ENCODE data around the gene NOL4L. TPM values are rescaled to one million over a fixed set of nuclear protein-coding genes. Genes with fewer than 3 reads are reported as not detected.

The NOL4L gene
- total RNA-seq, 2 experiments from 2014 or later, result 21.8 to 22.1 TPM

GRCh38 chr20:32539026-32539816 lies 45.9 kb downstream of the NOL4L start:
- Mint-ChIP-seq H3K36me3 (peaks cover 4% of the 10 kb centered on the region), H3K27me3 (no peaks in the 10 kb centered on the region), H3K4me1 (ENCODE audit: low read depth) (peaks cover 76% of the 10 kb centered on the region), H3K27ac (peak overlapping the region; percentile 98), H3K9me3 (no peaks in the 10 kb centered on the region), H3K4me3 (peak overlapping the region; percentile 70)
- DNase-seq, result peak; percentile 62
- POLR2A ChIA-PET, result interaction anchor here (0.6 to 1.9 kb wide), 13 partner anchors 13 to 281 kb away, joined by 3 to 6 read pairs (median 3); partner anchors contain the start of gene ASXL1
- intact Hi-C loops (cut with micrococcal nuclease), result loop anchor here (5.0 to 10.0 kb wide), 2 partner anchors 182 to 206 kb away; partner anchors contain the start of genes ASXL1 and COMMD7
- CTCF ChIA-PET, result interaction anchor here (1.0 to 10.6 kb wide), 10 partner anchors 12 to 335 kb away, joined by 4 to 74 read pairs (median 6); partner anchors contain the start of gene NOL4L

GRCh38 chr20:32538526-32538939 lies 46.6 kb downstream of the NOL4L start:
- CTCF ChIA-PET, result interaction anchor here (1.2 to 10.6 kb wide), 6 partner anchors 11 to 334 kb away, joined by 4 to 74 read pairs (median 11); no protein-coding TSS in a partner anchor
- Mint-ChIP-seq H3K27ac (peak overlapping the region; percentile 98), H3K9me3 (no peaks in the 10 kb centered on the region), H3K27me3 (no peaks in the 10 kb centered on the region), H3K4me1 (ENCODE audit: low read depth) (peaks cover 77% of the 10 kb centered on the region), H3K36me3 (peaks cover 4% of the 10 kb centered on the region), H3K4me3 (peak overlapping the region; percentile 70)
- POLR2A ChIA-PET, result interaction anchor here (0.7 to 1.9 kb wide), 10 partner anchors 12 to 204 kb away, joined by 3 to 6 read pairs (median 3); partner anchors contain the start of gene COMMD7
- DNase-seq, result peak; percentile 57
- intact Hi-C loops (cut with micrococcal nuclease), result loop anchor here (5.0 to 10.0 kb wide), 2 partner anchors 181 to 206 kb away; partner anchors contain the start of genes ASXL1 and COMMD7

GRCh38 chr20:32537657-32538525 lies 47.2 kb downstream of the NOL4L start:
- peak overlapping the region; percentile 98 for H3K27ac Mint-ChIP-seq
- H3K4me3 Mint-ChIP-seq, result peak overlapping the region; percentile 92
- intact Hi-C loops (cut with micrococcal nuclease), result loop anchor here (5.0 to 10.0 kb wide), 2 partner anchors 181 to 207 kb away; partner anchors contain the start of genes ASXL1 and COMMD7
- H3K4me1 Mint-ChIP-seq (ENCODE audit: low read depth), result peaks cover 77% of the 10 kb centered on the region
- DNase-seq, result peak; percentile 40
- no peaks in the 10 kb centered on the region for H3K9me3 Mint-ChIP-seq
- H3K36me3 Mint-ChIP-seq, result peaks cover 4% of the 10 kb centered on the region
- POLR2A ChIA-PET, result interaction anchor here (0.6 to 1.9 kb wide), 8 partner anchors 12 to 205 kb away, joined by 3 to 6 read pairs (median 3); partner anchors contain the start of genes COMMD7 and NOL4L
- no peaks in the 10 kb centered on the region for H3K27me3 Mint-ChIP-seq
- CTCF ChIA-PET, result interaction anchor here (1.4 to 10.6 kb wide), 3 partner anchors 10 to 15 kb away, joined by 4 to 74 read pairs (median 12); no protein-coding TSS in a partner anchor

GRCh38 chr20:32536851-32537656 lies 48.1 kb downstream of the NOL4L start:
- H3K27me3 Mint-ChIP-seq, result no peaks in the 10 kb centered on the region
- H3K9me3 Mint-ChIP-seq, result no peaks in the 10 kb centered on the region
- intact Hi-C loops (cut with micrococcal nuclease), result loop anchor here (1.0 to 10.0 kb wide), 3 partner anchors 48 to 208 kb away; partner anchors contain the start of genes ASXL1, COMMD7 and NOL4L
- DNase-seq, result peak; percentile 74
- peaks cover 76% of the 10 kb centered on the region for H3K4me1 Mint-ChIP-seq (ENCODE audit: low read depth)
- peaks cover 4% of the 10 kb centered on the region for H3K36me3 Mint-ChIP-seq
- H3K4me3 Mint-ChIP-seq, result peak overlapping the region; percentile 92
- POLR2A ChIA-PET, result interaction anchor here (0.6 to 1.5 kb wide), 6 partner anchors 13 to 61 kb away, joined by 3 to 4 read pairs (median 3); partner anchors contain the start of gene NOL4L
- CTCF ChIA-PET, result interaction anchor here (1.4 to 10.6 kb wide), 4 partner anchors 9 to 112 kb away, joined by 3 to 74 read pairs (median 32); no protein-coding TSS in a partner anchor
- peak overlapping the region; percentile 98 for H3K27ac Mint-ChIP-seq

- Mint-ChIP-seq H3K36me3 (peaks cover 4% of the 10 kb centered on the region), H3K27ac (peak overlapping the region; percentile 89), H3K4me3 (peak overlapping the region; percentile 72), H3K9me3 (no peaks in the 10 kb centered on the region), H3K27me3 (no peaks in the 10 kb centered on the region), H3K4me1 (ENCODE audit: low read depth) (peaks cover 74% of the 10 kb centered on the region)
- peak; percentile 84 for DNase-seq
- POLR2A ChIA-PET, result interaction anchor here (0.8 to 1.4 kb wide), 6 partner anchors 12 to 206 kb away, joined by 3 to 4 read pairs (median 4); no protein-coding TSS in a partner anchor
- CTCF ChIA-PET, result interaction anchor here (1.4 to 6.8 kb wide), 3 partner anchors 8 to 113 kb away, joined by 3 to 60 read pairs (median 4); no protein-coding TSS in a partner anchor
- intact Hi-C loops (cut with micrococcal nuclease), result loop anchor here (1.0 to 10.0 kb wide), 3 partner anchors 49 to 209 kb away; partner anchors contain the start of genes ASXL1, COMMD7 and NOL4L
Measured at GRCh38 chr20:32535953-32536823, 48.9 kb downstream of the NOL4L start.

- POLR2A ChIA-PET, result interaction anchor here (0.6 to 1.4 kb wide), 3 partner anchors 12 to 207 kb away, joined by 3 to 4 read pairs (median 4); no protein-coding TSS in a partner anchor
- DNase-seq, result peak; percentile 53
- peak overlapping the region; percentile 72 for H3K4me3 Mint-ChIP-seq
- intact Hi-C loops (cut with micrococcal nuclease), result loop anchor here (5.0 to 10.0 kb wide), 2 partner anchors 178 to 209 kb away; partner anchors contain the start of genes ASXL1 and COMMD7
- H3K27me3 Mint-ChIP-seq, result no peaks in the 10 kb centered on the region
- H3K4me1 Mint-ChIP-seq (ENCODE audit: low read depth), result peaks cover 67% of the 10 kb centered on the region
- peaks cover 4% of the 10 kb centered on the region for H3K36me3 Mint-ChIP-seq
- H3K9me3 Mint-ChIP-seq, result no peaks in the 10 kb centered on the region
- CTCF ChIA-PET, result interaction anchor here (1.5 to 6.8 kb wide), 2 partner anchors 11 to 114 kb away, joined by 3 to 60 read pairs; no protein-coding TSS in a partner anchor
- peak overlapping the region; percentile 89 for H3K27ac Mint-ChIP-seq
Measured at GRCh38 chr20:32535316-32535952, 49.7 kb downstream of the NOL4L start.

- H3K9me3 Mint-ChIP-seq, result no peaks in the 10 kb centered on the region
- intact Hi-C loops (cut with micrococcal nuclease), result loop anchor here (5.0 to 10.0 kb wide), 2 partner anchors 177 to 210 kb away; partner anchors contain the start of genes ASXL1 and COMMD7
- H3K27ac Mint-ChIP-seq, result peak overlapping the region; percentile 89
- peak overlapping the region; percentile 72 for H3K4me3 Mint-ChIP-seq
- H3K4me1 Mint-ChIP-seq (ENCODE audit: low read depth), result peaks cover 63% of the 10 kb centered on the region
- H3K27me3 Mint-ChIP-seq, result no peaks in the 10 kb centered on the region
- ChIA-PET CTCF (interaction anchor here (0.8 to 6.8 kb wide), 3 partner anchors 10 to 243 kb away, joined by 3 to 60 read pairs (median 7); no protein-coding TSS in a partner anchor), POLR2A (interaction anchor here (0.6 to 1.4 kb wide), 6 partner anchors 11 to 207 kb away, joined by 3 to 5 read pairs (median 4); no protein-coding TSS in a partner anchor)
- H3K36me3 Mint-ChIP-seq, result peaks cover 3% of the 10 kb centered on the region
- DNase-seq, result peak; percentile 74
Measured at GRCh38 chr20:32534661-32535240, 50.4 kb downstream of the NOL4L start.

GRCh38 chr20:32533732-32534131 lies 51.4 kb downstream of the NOL4L start:
- H3K4me3 Mint-ChIP-seq, result no peak overlapping the region
- ChIA-PET CTCF (interaction anchor here (0.8 to 6.8 kb wide), 4 partner anchors 9 to 245 kb away, joined by 3 to 60 read pairs (median 8); no protein-coding TSS in a partner anchor), POLR2A (no interaction called here)
- no peak for DNase-seq
- H3K27ac Mint-ChIP-seq, result peak overlapping the region; percentile 38
- peaks cover 62% of the 10 kb centered on the region for H3K4me1 Mint-ChIP-seq (ENCODE audit: low read depth)
- no peaks in the 10 kb centered on the region for H3K36me3 Mint-ChIP-seq
- intact Hi-C loops (cut with micrococcal nuclease), result loop anchor here (10.0 kb wide), 1 partner anchor 211 kb away; the partner anchor contains the start of gene COMMD7
- H3K27me3 Mint-ChIP-seq, result no peaks in the 10 kb centered on the region
- no peaks in the 10 kb centered on the region for H3K9me3 Mint-ChIP-seq

- no peaks in the 10 kb centered on the region for H3K9me3 Mint-ChIP-seq
- intact Hi-C loops (cut with micrococcal nuclease), result loop anchor here (10.0 kb wide), 1 partner anchor 213 kb away; the partner anchor contains the start of gene COMMD7
- no peak for DNase-seq
- peaks cover 69% of the 10 kb centered on the region for H3K4me1 Mint-ChIP-seq (ENCODE audit: low read depth)
- POLR2A ChIA-PET, result no interaction called here
- peak overlapping the region; percentile 44 for H3K27ac Mint-ChIP-seq
- CTCF ChIA-PET, result interaction anchor here (1.2 to 6.8 kb wide), 4 partner anchors 8 to 246 kb away, joined by 3 to 60 read pairs (median 8); no protein-coding TSS in a partner anchor
- H3K36me3 Mint-ChIP-seq, result no peaks in the 10 kb centered on the region
- no peak overlapping the region for H3K4me3 Mint-ChIP-seq
- H3K27me3 Mint-ChIP-seq, result no peaks in the 10 kb centered on the region
Measured at GRCh38 chr20:32532246-32532645, 52.9 kb downstream of the NOL4L start.

All from activated CD4-positive, alpha-beta memory T cell treated with anti-CD3 and anti-CD28 coated beads for 36 hours (primary cell).